ENCODE results near the gene YARS1. TPM values are rescaled to one million over a fixed set of nuclear protein-coding genes. Genes with fewer than 3 reads are reported as not detected.

Gene YARS1
- total RNA-seq, 1 donor from 2014 or later: 101 TPM

DNA sequence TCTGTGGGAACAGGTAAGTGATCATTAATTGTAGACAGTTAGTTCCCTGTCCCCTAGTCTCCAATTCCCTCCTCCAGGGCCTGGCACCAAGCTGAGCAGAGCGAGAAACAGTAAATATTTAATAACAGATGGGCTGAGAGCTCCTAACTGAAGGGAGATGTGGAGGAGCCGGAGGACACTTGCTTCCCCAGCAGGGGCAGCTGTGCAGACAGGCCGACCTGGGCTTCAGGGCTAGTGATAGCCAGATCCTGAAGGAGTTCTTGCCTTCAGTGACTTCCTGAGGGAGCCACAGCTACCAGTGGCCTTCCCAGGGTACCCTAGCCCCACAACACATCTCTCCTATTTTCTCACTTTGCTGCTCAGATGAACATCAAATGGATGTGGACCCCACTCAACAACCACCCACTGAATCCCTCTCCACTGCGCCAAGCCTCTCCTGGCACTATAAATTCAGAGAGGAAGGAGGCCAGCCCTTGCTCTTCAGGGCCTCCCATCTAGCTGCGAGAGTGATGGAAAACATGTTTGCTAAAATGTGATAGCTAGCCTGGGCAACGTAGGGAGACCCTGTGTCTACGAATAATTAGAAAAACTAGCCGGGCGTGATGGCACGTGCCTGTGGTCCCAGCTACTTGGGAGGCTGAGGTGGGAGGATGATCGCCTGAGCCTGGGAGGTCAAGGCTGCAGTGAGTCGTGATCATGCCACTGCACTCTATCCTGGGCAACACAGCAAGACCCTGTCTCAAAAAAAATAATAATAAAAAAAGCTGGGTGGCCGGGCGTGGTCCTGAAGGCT, 87.7 kb downstream of the YARS1 start:
- Mint-ChIP-seq H3K9me3 (ENCODE audit: low read depth) (no peaks in the 10 kb centered on the region), H3K4me3 (ENCODE audit: low read depth) (no peak overlapping the region), H3K27ac (no peak overlapping the region), H3K27me3 (no peaks in the 10 kb centered on the region), H3K4me1 (ENCODE audit: low read depth) (peaks cover 18% of the 10 kb centered on the region), H3K36me3 (ENCODE audit: insufficient read depth) (no peaks in the 10 kb centered on the region)
- TF ChIP-seq, protein P1, sequence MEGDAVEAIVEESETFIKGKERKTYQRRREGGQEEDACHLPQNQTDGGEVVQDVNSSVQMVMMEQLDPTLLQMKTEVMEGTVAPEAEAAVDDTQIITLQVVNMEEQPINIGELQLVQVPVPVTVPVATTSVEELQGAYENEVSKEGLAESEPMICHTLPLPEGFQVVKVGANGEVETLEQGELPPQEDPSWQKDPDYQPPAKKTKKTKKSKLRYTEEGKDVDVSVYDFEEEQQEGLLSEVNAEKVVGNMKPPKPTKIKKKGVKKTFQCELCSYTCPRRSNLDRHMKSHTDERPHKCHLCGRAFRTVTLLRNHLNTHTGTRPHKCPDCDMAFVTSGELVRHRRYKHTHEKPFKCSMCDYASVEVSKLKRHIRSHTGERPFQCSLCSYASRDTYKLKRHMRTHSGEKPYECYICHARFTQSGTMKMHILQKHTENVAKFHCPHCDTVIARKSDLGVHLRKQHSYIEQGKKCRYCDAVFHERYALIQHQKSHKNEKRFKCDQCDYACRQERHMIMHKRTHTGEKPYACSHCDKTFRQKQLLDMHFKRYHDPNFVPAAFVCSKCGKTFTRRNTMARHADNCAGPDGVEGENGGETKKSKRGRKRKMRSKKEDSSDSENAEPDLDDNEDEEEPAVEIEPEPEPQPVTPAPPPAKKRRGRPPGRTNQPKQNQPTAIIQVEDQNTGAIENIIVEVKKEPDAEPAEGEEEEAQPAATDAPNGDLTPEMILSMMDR (IDR thresholded peaks at IDR 0.05; ENCODE audit: unreplicated experiment): no peak
- DNase-seq (ENCODE audit: low spot score, unreplicated experiment): no peak

DNA sequence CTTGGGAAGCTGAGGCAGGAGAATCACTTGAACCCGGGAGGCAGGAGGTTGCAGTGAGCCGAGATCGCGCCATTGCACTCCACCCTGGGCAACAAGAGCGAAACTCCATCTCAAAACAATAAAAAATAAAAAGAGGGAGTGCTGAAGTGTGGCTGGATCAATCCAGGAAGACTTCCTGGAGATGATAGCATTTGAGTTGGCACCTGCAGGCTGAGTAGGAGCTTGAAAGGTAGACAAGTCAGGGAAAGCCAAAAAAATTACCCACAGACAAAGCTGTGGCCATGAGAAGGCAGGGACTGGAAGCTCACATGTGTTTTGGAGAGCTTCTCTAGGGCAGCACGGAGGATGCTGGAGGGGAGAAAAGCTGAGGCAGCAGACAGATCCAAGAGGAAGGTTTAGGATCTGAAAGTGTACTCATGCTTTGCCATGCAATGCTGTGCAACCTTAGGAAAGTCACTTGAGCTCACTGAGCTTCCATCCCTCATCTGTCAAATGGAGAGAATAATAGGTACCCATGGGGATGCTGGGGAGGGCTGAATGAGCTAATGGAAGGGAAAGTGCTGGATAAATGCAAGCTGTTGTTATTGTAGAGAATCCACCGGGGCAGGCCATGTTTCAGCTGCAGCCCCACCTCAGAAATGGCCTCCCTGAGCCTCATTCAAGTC, 88.6 kb downstream of the YARS1 start:
- TF ChIP-seq, protein P1 (IDR thresholded peaks at IDR 0.05; ENCODE audit: unreplicated experiment): no peak
- no peaks in the 10 kb centered on the region for H3K9me3 Mint-ChIP-seq (ENCODE audit: low read depth)
- H3K27ac Mint-ChIP-seq: no peak overlapping the region
- no peak for DNase-seq (ENCODE audit: low spot score, unreplicated experiment)
- H3K36me3 Mint-ChIP-seq (ENCODE audit: insufficient read depth): no peaks in the 10 kb centered on the region
- H3K4me3 Mint-ChIP-seq (ENCODE audit: low read depth): no peak overlapping the region
- peaks cover 12% of the 10 kb centered on the region for H3K4me1 Mint-ChIP-seq (ENCODE audit: low read depth)
- H3K27me3 Mint-ChIP-seq: no peaks in the 10 kb centered on the region

DNA sequence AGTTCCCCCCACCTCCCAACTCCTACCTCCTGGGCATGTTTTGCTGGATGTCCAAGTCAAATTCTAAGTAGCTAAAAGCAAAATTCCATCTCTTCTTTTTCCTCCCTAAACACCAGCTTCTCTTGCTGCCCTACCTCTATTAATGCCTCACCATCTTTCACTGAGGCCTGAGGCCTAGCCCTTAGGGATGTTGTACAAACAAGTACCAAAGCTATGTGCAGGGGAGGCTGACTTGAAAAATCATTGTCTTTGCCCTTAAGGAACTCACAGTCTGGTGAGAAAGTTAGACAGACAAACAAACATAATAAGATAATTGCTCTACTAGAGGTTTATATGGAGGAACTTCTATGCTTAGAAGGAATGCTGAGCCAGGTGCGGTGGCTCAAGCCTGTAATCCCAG, 89.3 kb downstream of the YARS1 start:
- no peaks in the 10 kb centered on the region for H3K9me3 Mint-ChIP-seq (ENCODE audit: low read depth)
- no peaks in the 10 kb centered on the region for H3K27me3 Mint-ChIP-seq
- TF ChIP-seq, protein P1 (IDR thresholded peaks at IDR 0.05; ENCODE audit: unreplicated experiment): no peak
- no peak for DNase-seq (ENCODE audit: low spot score, unreplicated experiment)
- H3K36me3 Mint-ChIP-seq (ENCODE audit: insufficient read depth): no peaks in the 10 kb centered on the region
- H3K27ac Mint-ChIP-seq: no peak overlapping the region
- no peak overlapping the region for H3K4me3 Mint-ChIP-seq (ENCODE audit: low read depth)
- H3K4me1 Mint-ChIP-seq (ENCODE audit: low read depth): peaks cover 11% of the 10 kb centered on the region

DNA sequence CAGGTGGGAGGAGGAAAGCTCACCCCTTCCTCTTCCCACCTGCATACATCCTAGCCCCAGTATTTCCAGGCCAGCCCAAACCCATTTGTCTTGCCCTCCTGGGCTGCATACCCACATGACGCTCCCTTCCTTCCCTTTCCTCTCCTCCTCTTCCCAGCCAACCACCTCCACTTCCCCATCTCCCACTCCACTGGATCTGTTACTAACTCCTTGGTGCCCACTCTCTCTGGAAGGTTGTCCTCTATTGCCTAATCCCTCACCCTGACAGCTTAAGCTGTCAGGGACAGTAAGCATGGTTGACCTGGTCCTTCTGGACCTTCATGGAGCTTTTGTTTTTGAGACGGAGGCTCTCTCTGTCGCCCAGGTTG, 91.6 kb downstream of the YARS1 start:
- Mint-ChIP-seq H3K4me3 (ENCODE audit: low read depth) (no peak overlapping the region), H3K9me3 (ENCODE audit: low read depth) (no peaks in the 10 kb centered on the region), H3K27ac (no peak overlapping the region), H3K27me3 (no peaks in the 10 kb centered on the region), H3K36me3 (ENCODE audit: insufficient read depth) (no peaks in the 10 kb centered on the region), H3K4me1 (ENCODE audit: low read depth) (peaks cover 7% of the 10 kb centered on the region)
- TF ChIP-seq, protein P1 (IDR thresholded peaks at IDR 0.05; ENCODE audit: unreplicated experiment): no peak
- no peak for DNase-seq (ENCODE audit: low spot score, unreplicated experiment)

Other genes with a start within 250 kb of the YARS1 start
- 49.4 and 50.1 TPM in 2 replicates for gene ZBTB8OS, start 166.8 kb downstream of the YARS1 start, total RNA-seq
- 426 and 432 TPM in 2 replicates for gene RBBP4, start 166.2 kb downstream of the YARS1 start, total RNA-seq
- 0.40 TPM in 1 of 2 replicates, not detected in the other for gene SYNC, start 114.6 kb downstream of the YARS1 start, total RNA-seq
- gene S100PBP, start 295 bp upstream of the YARS1 start, total RNA-seq: 62.6 and 66.1 TPM in 2 replicates
- 6.3 and 7.8 TPM in 2 replicates for gene FNDC5, start 53.6 kb upstream of the YARS1 start, total RNA-seq
- 0.96 and 1.1 TPM in 2 replicates for gene HPCA, start 69.1 kb upstream of the YARS1 start, total RNA-seq
- gene TMEM54, start 84.0 kb upstream of the YARS1 start, total RNA-seq: 23.2 and 27.0 TPM in 2 replicates
- gene RNF19B, start 147.5 kb upstream of the YARS1 start, total RNA-seq: 14.2 and 16.4 TPM in 2 replicates
- gene AK2, start 219.5 kb upstream of the YARS1 start, total RNA-seq: 115 and 116 TPM in 2 replicates

All from progenitor cell of endocrine pancreas (in vitro differentiated cells).